SK-N-SH (cell line): ENCODE data around the gene C1QBP. TPM values are rescaled to one million over a fixed set of nuclear protein-coding genes. Genes with fewer than 3 reads are reported as not detected.

Source experiments
- CTCF ChIA-PET: fragments of 300-600, 350-600 bp; formaldehyde crosslinking; extraction: SDS; loops from one replicate; lab custom pipeline; 2021; lab: Yijun Ruan, JAX
- POLR2A ChIA-PET: fragments of 350-600 bp; sonication (Branson Sonifier 250); formaldehyde crosslinking; extraction: SDS; loops from one replicate; lab custom pipeline; 2020; ENCODE audit warnings: antibody characterized with exemption, inconsistent platforms; lab: Yijun Ruan, JAX
- DNase-seq: peaks from one replicate; pipeline ENCODE4 v3.0.0; 2012
- H2AFZ ChIP-seq: fragments of 200-600 bp; sonication (generic); 2 replicates; pipeline ENCODE4 v1.8.1; 2016; ENCODE audit warnings: antibody characterized with exemption, mild to moderate bottlenecking, low read depth
- H3F3A ChIP-seq: fragments of 200-600 bp; sonication (generic); replicated peaks from 2 replicates; pipeline ENCODE3; 2016; ENCODE audit warnings: antibody characterized with exemption, mild to moderate bottlenecking; ENCODE audit not compliant: insufficient read depth
- H3K27ac ChIP-seq, 2 experiments: fragments of 200-500 bp in 1 of 2; fragments of 200-600 bp in 1 of 2; sonication (Bioruptor generic) in 1 of 2; sonication (generic), shearing (Covaris generic) in 1 of 2; 2 replicates each; pipeline versions ENCODE4 v1.5.1 to v1.6.1; 2014 to 2016; ENCODE audit warnings: low read depth in 2 of 2, inconsistent platforms in 1 of 2, low read length in 1 of 2, mild to moderate bottlenecking in 1 of 2, mixed read lengths in 1 of 2
- H3K27me3 ChIP-seq: fragments of 200-600 bp; sonication (generic), shearing (Covaris generic); 2 replicates; pipeline ENCODE4 v1.6.1; 2016; ENCODE audit warnings: mixed run types; ENCODE audit not compliant: insufficient read depth
- H3K36me3 ChIP-seq, 2 experiments: fragments of 200-500 bp in 1 of 2; fragments of 200-600 bp in 1 of 2; sonication (Bioruptor generic) in 1 of 2; sonication (generic) in 1 of 2; replicated peaks in 1 of 2; 2 replicates each; pipeline versions ENCODE3 to v1.5.1; 2014 to 2016; ENCODE audit warnings: low read length in 1 of 2, mild to moderate bottlenecking in 1 of 2; ENCODE audit not compliant: insufficient read depth in 2 of 2, control insufficient read depth in 1 of 2
- H3K4me1 ChIP-seq, 2 experiments: fragments of 200-500 bp in 1 of 2; fragments of 200-600 bp in 1 of 2; sonication (Bioruptor generic) in 1 of 2; sonication (generic), shearing (Covaris generic) in 1 of 2; 2 replicates each; pipeline versions ENCODE4 v1.5.1 to v1.6.1; 2014 to 2016; ENCODE audit warnings: low read depth in 1 of 2, low read length in 1 of 2, mixed run types in 1 of 2; ENCODE audit not compliant: insufficient read depth in 2 of 2, control insufficient read depth in 1 of 2
- H3K4me2 ChIP-seq: fragments of 200-600 bp; sonication (generic), shearing (Covaris generic); 2 replicates; pipeline ENCODE4 v1.6.1; 2017; ENCODE audit warnings: mixed run types
- H3K4me3 ChIP-seq, 2 experiments: fragments of 200-500 bp in 1 of 2; fragments of 200-600 bp in 1 of 2; sonication (Bioruptor generic) in 1 of 2; sonication (generic), shearing (Covaris generic) in 1 of 2; 2 replicates each; pipeline versions ENCODE4 v1.5.1 to v1.8.1; 2014 to 2016; ENCODE audit warnings: low read depth in 2 of 2, inconsistent platforms in 1 of 2, low read length in 1 of 2, mild to moderate bottlenecking in 1 of 2, mixed read lengths in 1 of 2, moderate library complexity in 1 of 2
- H3K79me2 ChIP-seq: fragments of 200-600 bp; sonication (generic); 2 replicates; pipeline ENCODE4 v1.8.1; 2017; ENCODE audit warnings: mild to moderate bottlenecking; ENCODE audit not compliant: insufficient read depth
- H3K9ac ChIP-seq: fragments of 200-600 bp; sonication (generic); 2 replicates; pipeline ENCODE4 v1.6.1; 2017; ENCODE audit warnings: mixed run types
- H3K9me2 ChIP-seq: fragments of 200-600 bp; sonication (generic); 2 replicates; pipeline ENCODE4 v1.6.1; 2017; ENCODE audit warnings: mixed run types
- H3K9me3 ChIP-seq: fragments of 200-600 bp; sonication (generic); 2 replicates; pipeline ENCODE4 v1.6.1; 2017; ENCODE audit warnings: mixed run types, mild to moderate bottlenecking, moderate library complexity
- H4K20me1 ChIP-seq: fragments of 200-600 bp; sonication (generic); 2 replicates; pipeline ENCODE4 v1.6.1; 2017; ENCODE audit warnings: mild to moderate bottlenecking, mixed run types; ENCODE audit not compliant: insufficient read depth
- CHD2 ChIP-seq: fragments of 150-350 bp; IDR thresholded peaks from 2 replicates; pipeline ENCODE4 v1.6.1; 2018; ENCODE audit warnings: low read length; ENCODE audit not compliant: partially characterized antibody
- EZH2phosphoT487 ChIP-seq: fragments of 200-600 bp; sonication (generic); IDR thresholded peaks from 2 replicates; pipeline ENCODE4 v1.6.1; 2017; ENCODE audit warnings: low read depth, mixed run types, mild to moderate bottlenecking, antibody characterized with exemption, moderate library complexity, borderline replicate concordance
- FOSL2 ChIP-seq: IDR thresholded peaks from 2 replicates; pipeline ENCODE4 v1.4.0; 2012; ENCODE audit warnings: low read depth, mild to moderate bottlenecking, moderate library complexity, borderline replicate concordance
- GABPA ChIP-seq: IDR thresholded peaks from 2 replicates; pipeline ENCODE4 v1.4.0; 2012; ENCODE audit warnings: low read depth, mild to moderate bottlenecking
- GATA2 ChIP-seq: sonication (generic); formaldehyde crosslinking; IDR thresholded peaks from 2 replicates; pipeline ENCODE4 v1.5.0; 2020; ENCODE audit warnings: mild to moderate bottlenecking, missing genetic modification reagents
- IRF3 ChIP-seq: fragments of 150-350 bp; IDR thresholded peaks from 2 replicates; pipeline ENCODE4 v1.6.1; 2016; ENCODE audit warnings: mild to moderate bottlenecking, low read depth, low read length
- MAX ChIP-seq: IDR thresholded peaks from 2 replicates; pipeline ENCODE4 v1.4.0; 2012; ENCODE audit warnings: low read depth
- NRF1 ChIP-seq: IDR thresholded peaks from 2 replicates; pipeline ENCODE4 v1.6.1; 2012; ENCODE audit warnings: low read depth, mild to moderate bottlenecking, low read length
- RCOR1 ChIP-seq: fragments of 150-350 bp; IDR thresholded peaks from 2 replicates; pipeline ENCODE4 v1.6.1; 2017; ENCODE audit warnings: antibody characterized with exemption, low read length
- REST ChIP-seq: IDR thresholded peaks from 2 replicates; pipeline ENCODE4 v1.6.1; 2012; ENCODE audit warnings: mild to moderate bottlenecking, low read depth, low read length, moderate library complexity
- RFX5 ChIP-seq: IDR thresholded peaks from 2 replicates; pipeline ENCODE4 v1.6.1; 2012; ENCODE audit warnings: mild to moderate bottlenecking, improper control_type of control experiment, low read length
- RXRA ChIP-seq: IDR thresholded peaks from 2 replicates; pipeline ENCODE4 v1.4.0; 2012; ENCODE audit warnings: low read depth, mild to moderate bottlenecking, borderline replicate concordance
- SIN3A ChIP-seq: IDR thresholded peaks from 2 replicates; pipeline ENCODE4 v1.6.1; 2012; ENCODE audit warnings: low read depth, mild to moderate bottlenecking, low read length, moderate library complexity, borderline replicate concordance
- SMC3 ChIP-seq: IDR thresholded peaks from 2 replicates; pipeline ENCODE4 v1.6.1; 2012; ENCODE audit warnings: low read depth, low read length, improper control_type of control experiment
- TAF1 ChIP-seq: IDR thresholded peaks from 2 replicates; pipeline ENCODE4 v1.6.1; 2012; ENCODE audit warnings: low read depth, mild to moderate bottlenecking, low read length, moderate library complexity, borderline replicate concordance
- TCF12 ChIP-seq: IDR thresholded peaks from 2 replicates; pipeline ENCODE4 v1.4.0; 2012
- USF1 ChIP-seq: IDR thresholded peaks from 2 replicates; pipeline ENCODE4 v1.4.0; 2012; ENCODE audit warnings: low read depth, borderline replicate concordance
- USF2 ChIP-seq: fragments of 150-350 bp; IDR thresholded peaks from 2 replicates; pipeline ENCODE4 v1.6.1; 2017; ENCODE audit warnings: antibody characterized with exemption, low read length, low read depth, borderline replicate concordance
- YY1 ChIP-seq: IDR thresholded peaks from 2 replicates; pipeline ENCODE4 v1.4.0; 2012; ENCODE audit warnings: low read depth, mild to moderate bottlenecking
- ZBTB33 ChIP-seq: IDR thresholded peaks from 2 replicates; pipeline ENCODE4 v1.4.0; 2012; ENCODE audit warnings: low read depth, borderline replicate concordance
- WGBS: methylation state at CpG from one replicate; pipeline ENCODE4 v1.1.6; 2017; ENCODE audit warnings: low lambda C conversion rate; 5-methylcytosine and 5-hydroxymethylcytosine counted together
- polyA plus RNA-seq, 3 experiments: library from polyadenylated mRNA; depleted of rRNA; stranded (reverse); fragments of >200 nt; gene quantifications; 2 replicates each; pipeline ENCODE4 v1.2.3, GENCODE V29; 2012

Gene C1QBP
- polyA plus RNA-seq, 1 of the 3 experiments (the other 2 are of a cell fraction) = 269 TPM

GRCh38 chr17:5472511-5472910 lies 33.6 kb upstream of the C1QBP start:
- Histone ChIP-seq H3K9me2 (no peaks in the 10 kb centered on the region), H3K4me1 (no peaks in the 10 kb centered on the region), H3K4me3 (no peak overlapping the region), H3K79me2 (peaks cover 23% of the 10 kb centered on the region), H2AFZ (no peak overlapping the region), H3K36me3 (peaks cover 55 to 60% of the 10 kb centered on the region in 2 experiments), H3K27me3 (no peaks in the 10 kb centered on the region), H3K27ac (no peak overlapping the region), H3F3A (peaks cover 33% of the 10 kb centered on the region), H3K4me2 (no peak overlapping the region), H3K9me3 (no peaks in the 10 kb centered on the region), H4K20me1 (no peaks in the 10 kb centered on the region), H3K9ac (no peak overlapping the region)
- CTCF ChIA-PET = no interaction called here
- TF ChIP-seq FOSL2 (no peak), TCF12 (no peak), RCOR1 (no peak), SIN3A (no peak), EZH2phosphoT487 (no peak), USF1 (no peak), RXRA (no peak), IRF3 (no peak), GATA2 (CRISPR knock-in tag) (no peak), MAX (no peak), USF2 (no peak), YY1 (no peak), CHD2 (no peak), GABPA (no peak), TAF1 (no peak), NRF1 (no peak), RFX5 (no peak), ZBTB33 (no peak), SMC3 (no peak), REST (no peak)
- DNase-seq = no peak
- 90% methylated on average over 3 of the region's 3 CpGs for WGBS
- POLR2A ChIA-PET = interaction anchor here (2.0 kb wide), 1 partner anchor 14 kb away, joined by 5 read pairs; the partner anchor contains the start of genes DERL2 and MIS12
